Upper lobe of left lung (tissue), 6 donors: Measurements from ENCODE around the gene MCF2L2. TPM values are rescaled to one million over a fixed set of nuclear protein-coding genes. Genes with fewer than 3 reads are reported as not detected.

Experiments used
- ATAC-seq, 2 donors: fragments of 200-7000 bp; cut with Tn5 transposase; one replicate each; pipeline ENCODE4 v1.9.1; 2022; ENCODE audit warnings: mild to moderate bottlenecking in 2 of 2, moderate library complexity in 2 of 2; ENCODE audit not compliant: low FRiP score in 2 of 2
- DNase-seq, 2 donors: peaks; one replicate each; pipeline ENCODE4 v3.0.0-alpha.2; 2019 to 2020
- H3K27ac ChIP-seq, 4 donors: fragments of 200-600 bp; sonication (generic); one replicate each; pipeline ENCODE4 v1.5.1; 2016 to 2019
- H3K27me3 ChIP-seq, 4 donors: fragments of 200-600 bp; sonication (generic); one replicate each; pipeline ENCODE4 v1.5.1; 2017 to 2019
- H3K36me3 ChIP-seq, 4 donors: fragments of 200-600 bp; sonication (generic); one replicate each; pipeline ENCODE4 v1.5.1; 2016 to 2019
- H3K4me1 ChIP-seq, 4 donors: fragments of 200-600 bp; sonication (generic); one replicate each; pipeline ENCODE4 v1.5.1; 2018 to 2019
- H3K4me3 ChIP-seq, 4 donors: fragments of 200-600 bp; sonication (generic); one replicate each; pipeline ENCODE4 v1.5.1; 2017 to 2019; ENCODE audit warnings: mild to moderate bottlenecking in 2 of 4, moderate library complexity in 1 of 4
- H3K9me3 ChIP-seq, 4 donors: fragments of 200-600 bp; sonication (generic); one replicate each; pipeline ENCODE4 v1.5.1; 2018 to 2019
- EP300 ChIP-seq, 4 donors: sonication (generic); formaldehyde crosslinking; IDR thresholded peaks; one replicate each; pipeline ENCODE4 v1.5.1; 2017; ENCODE audit warnings: antibody characterized with exemption in 4 of 4, control low read depth in 2 of 4
- POLR2A ChIP-seq, 4 donors: fragments of 450-650 bp; IDR thresholded peaks; one replicate each; pipeline ENCODE4 v1.5.1; 2016 to 2017; ENCODE audit warnings: antibody characterized with exemption in 4 of 4, mild to moderate bottlenecking in 2 of 4
- POLR2AphosphoS5 ChIP-seq, 2 donors: sonication (generic); formaldehyde crosslinking; IDR thresholded peaks; one replicate each; pipeline ENCODE4 v1.5.1; 2017; ENCODE audit warnings: antibody characterized with exemption in 2 of 2
- WGBS, 2 donors: methylation state at CpG; one replicate each; pipeline ENCODE4 v1.1.5; 2017 to 2018; 5-methylcytosine and 5-hydroxymethylcytosine counted together
- total RNA-seq, 6 donors: library from RNA; depleted of rRNA in 4 of 6; stranded (reverse); fragments of >200 nt in 4 of 6; gene quantifications; one replicate each; pipeline versions ENCODE4 v1.1.0 to v1.2.1, GENCODE V29; 2016 to 2021
- TF ChIP-seq, protein P1 (sequence below), 6 experiments: fragments of 450-650 bp in 4 of 6; fragments of 200-600 bp in 2 of 6; sonication (generic) in 2 of 6; IDR thresholded peaks; one replicate each; pipeline ENCODE4 v1.5.1; 2016 to 2019; ENCODE audit warnings: antibody characterized with exemption in 6 of 6
- donor health status: DM: no; HTN: no; CAD: no; lungs with moderate emphysema.
- donor health status: DM: no; HTN: yes; CAD: no; lungs with severe emphysema.

The MCF2L2 gene
- total RNA-seq, 6 donors from 2014 or later, result 0.22 to 2.0 (median 1.2) TPM

DNA sequence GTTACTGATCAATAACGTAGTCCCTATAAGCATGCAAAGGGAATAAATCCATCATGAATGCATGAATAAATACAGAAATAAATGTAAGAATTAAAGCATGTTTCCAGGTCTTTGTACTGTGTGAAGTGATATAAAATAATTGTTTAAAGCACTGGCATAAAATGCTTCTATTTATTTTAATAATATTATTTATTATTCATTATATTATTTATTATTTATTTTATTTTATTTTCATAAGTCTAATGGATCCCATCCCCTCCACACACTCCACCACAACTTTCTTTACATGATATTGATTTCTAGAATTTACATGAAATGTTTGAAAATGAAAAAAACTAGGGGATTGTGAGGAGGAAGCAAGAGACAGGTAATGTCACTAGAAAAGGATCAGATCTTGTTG is 73.5 kb downstream of the MCF2L2 start:
- no peaks in the 10 kb centered on the region for H3K27me3 ChIP-seq
- DNase-seq, result no peak
- TF ChIP-seq, protein P1, sequence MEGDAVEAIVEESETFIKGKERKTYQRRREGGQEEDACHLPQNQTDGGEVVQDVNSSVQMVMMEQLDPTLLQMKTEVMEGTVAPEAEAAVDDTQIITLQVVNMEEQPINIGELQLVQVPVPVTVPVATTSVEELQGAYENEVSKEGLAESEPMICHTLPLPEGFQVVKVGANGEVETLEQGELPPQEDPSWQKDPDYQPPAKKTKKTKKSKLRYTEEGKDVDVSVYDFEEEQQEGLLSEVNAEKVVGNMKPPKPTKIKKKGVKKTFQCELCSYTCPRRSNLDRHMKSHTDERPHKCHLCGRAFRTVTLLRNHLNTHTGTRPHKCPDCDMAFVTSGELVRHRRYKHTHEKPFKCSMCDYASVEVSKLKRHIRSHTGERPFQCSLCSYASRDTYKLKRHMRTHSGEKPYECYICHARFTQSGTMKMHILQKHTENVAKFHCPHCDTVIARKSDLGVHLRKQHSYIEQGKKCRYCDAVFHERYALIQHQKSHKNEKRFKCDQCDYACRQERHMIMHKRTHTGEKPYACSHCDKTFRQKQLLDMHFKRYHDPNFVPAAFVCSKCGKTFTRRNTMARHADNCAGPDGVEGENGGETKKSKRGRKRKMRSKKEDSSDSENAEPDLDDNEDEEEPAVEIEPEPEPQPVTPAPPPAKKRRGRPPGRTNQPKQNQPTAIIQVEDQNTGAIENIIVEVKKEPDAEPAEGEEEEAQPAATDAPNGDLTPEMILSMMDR (IDR thresholded peaks at IDR 0.05), result no peak
- TF ChIP-seq POLR2A (IDR thresholded peaks at IDR 0.05) (no peak), POLR2AphosphoS5 (IDR thresholded peaks at IDR 0.05) (no peak), EP300 (IDR thresholded peaks at IDR 0.05) (no peak)
- H3K9me3 ChIP-seq, result no peaks in the 10 kb centered on the region
- no peaks in the 10 kb centered on the region for H3K4me1 ChIP-seq
- no peak for ATAC-seq
- no peak overlapping the region for H3K4me3 ChIP-seq
- no peaks in the 10 kb centered on the region for H3K36me3 ChIP-seq
- WGBS, 2 donors, result 98 to 100% methylated on average over 1 of the region's 1 CpG
- no peak overlapping the region for H3K27ac ChIP-seq

GRCh38 chr3:183354325-183354831 is 74.0 kb downstream of the MCF2L2 start:
- ATAC-seq, result no peak
- 84 to 97% methylated on average over 3 of the region's 3 CpGs for WGBS, 2 donors
- no peaks in the 10 kb centered on the region for H3K4me1 ChIP-seq
- H3K9me3 ChIP-seq, result no peaks in the 10 kb centered on the region
- H3K4me3 ChIP-seq, result no peak overlapping the region
- H3K27me3 ChIP-seq, result no peaks in the 10 kb centered on the region
- DNase-seq, result no peak
- no peak overlapping the region for H3K27ac ChIP-seq
- no peaks in the 10 kb centered on the region for H3K36me3 ChIP-seq
- TF ChIP-seq POLR2AphosphoS5 (IDR thresholded peaks at IDR 0.05), result no peak
- TF ChIP-seq, protein P1 (IDR thresholded peaks at IDR 0.05), result no peak
- TF ChIP-seq EP300 (IDR thresholded peaks at IDR 0.05), result no peak
- no peak for TF ChIP-seq POLR2A (IDR thresholded peaks at IDR 0.05)

DNA sequence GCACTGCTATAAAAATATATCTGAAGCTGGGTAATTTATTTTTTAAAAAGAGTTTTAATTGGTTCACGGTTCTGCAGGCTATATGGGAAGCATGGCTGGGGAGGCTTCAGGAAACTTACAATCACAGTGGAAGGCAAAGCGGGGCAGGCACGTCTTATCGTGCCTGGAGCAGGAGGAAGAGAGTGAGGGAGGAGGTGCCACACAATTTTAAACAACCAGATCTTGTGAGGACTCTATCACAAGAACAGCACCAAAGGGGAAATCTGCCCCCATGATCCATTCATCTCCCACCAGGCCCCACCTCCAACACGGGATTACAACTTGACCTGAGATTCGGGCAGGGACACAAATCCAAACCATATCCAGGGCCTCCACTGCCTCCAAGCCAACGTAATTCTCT is 75.0 kb downstream of the MCF2L2 start:
- H3K36me3 ChIP-seq, result no peaks in the 10 kb centered on the region
- TF ChIP-seq POLR2AphosphoS5 (IDR thresholded peaks at IDR 0.05) (no peak), EP300 (IDR thresholded peaks at IDR 0.05) (no peak), POLR2A (IDR thresholded peaks at IDR 0.05) (no peak)
- TF ChIP-seq, protein P1 (IDR thresholded peaks at IDR 0.05), result no peak
- H3K27me3 ChIP-seq, result no peaks in the 10 kb centered on the region
- WGBS, 2 donors, result 86 to 91% methylated on average over 7 of the region's 7 CpGs
- DNase-seq (no peak), ATAC-seq (no peak)
- H3K27ac ChIP-seq, result no peak overlapping the region
- H3K4me3 ChIP-seq, result no peak overlapping the region
- H3K9me3 ChIP-seq, result no peaks in the 10 kb centered on the region
- no peaks in the 10 kb centered on the region for H3K4me1 ChIP-seq

GRCh38 chr3:183350164-183350563 is 78.3 kb downstream of the MCF2L2 start:
- no peak for TF ChIP-seq EP300 (IDR thresholded peaks at IDR 0.05)
- no peak for TF ChIP-seq POLR2A (IDR thresholded peaks at IDR 0.05)
- TF ChIP-seq POLR2AphosphoS5 (IDR thresholded peaks at IDR 0.05), result no peak
- H3K27me3 ChIP-seq, result no peaks in the 10 kb centered on the region
- ATAC-seq (no peak), DNase-seq (no peak)
- WGBS, 2 donors, result 72 to 79% methylated on average over 3 of the region's 3 CpGs
- H3K27ac ChIP-seq, result no peak overlapping the region
- H3K4me3 ChIP-seq, result no peak overlapping the region
- H3K4me1 ChIP-seq, result no peaks in the 10 kb centered on the region
- H3K36me3 ChIP-seq, result no peaks in the 10 kb centered on the region
- H3K9me3 ChIP-seq, result no peaks in the 10 kb centered on the region

GRCh38 chr3:183349421-183350157 is 78.8 kb downstream of the MCF2L2 start:
- Histone ChIP-seq H3K36me3 (no peaks in the 10 kb centered on the region), H3K4me1 (no peaks in the 10 kb centered on the region), H3K4me3 (no peak overlapping the region), H3K27me3 (no peaks in the 10 kb centered on the region), H3K27ac (no peak overlapping the region), H3K9me3 (no peaks in the 10 kb centered on the region)
- ATAC-seq, result no peak
- no peak for TF ChIP-seq POLR2AphosphoS5 (IDR thresholded peaks at IDR 0.05)
- TF ChIP-seq, protein P1 (IDR thresholded peaks at IDR 0.05), result no peak
- 58 to 59% methylated on average over 8 of the region's 8 CpGs for WGBS, 2 donors
- DNase-seq, result no peak
